HG03575 (cell line): ENCODE measurements around the gene SCML1.

Experiments
- ATAC-seq: cut with Tn5 transposase; IDR thresholded peaks from one replicate; pipeline ENCODE4 v1.9.1; 2021; ENCODE audit not compliant: unreplicated experiment, insufficient number of reproducible peaks, low FRiP score; ENCODE audit errors: extremely low read depth

Gene SCML1, protein sequence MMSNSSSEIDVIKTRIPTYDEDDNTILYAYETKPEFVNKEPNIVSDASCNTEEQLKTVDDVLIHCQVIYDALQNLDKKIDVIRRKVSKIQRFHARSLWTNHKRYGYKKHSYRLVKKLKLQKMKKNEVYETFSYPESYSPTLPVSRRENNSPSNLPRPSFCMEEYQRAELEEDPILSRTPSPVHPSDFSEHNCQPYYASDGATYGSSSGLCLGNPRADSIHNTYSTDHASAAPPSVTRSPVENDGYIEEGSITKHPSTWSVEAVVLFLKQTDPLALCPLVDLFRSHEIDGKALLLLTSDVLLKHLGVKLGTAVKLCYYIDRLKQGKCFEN

DNA sequence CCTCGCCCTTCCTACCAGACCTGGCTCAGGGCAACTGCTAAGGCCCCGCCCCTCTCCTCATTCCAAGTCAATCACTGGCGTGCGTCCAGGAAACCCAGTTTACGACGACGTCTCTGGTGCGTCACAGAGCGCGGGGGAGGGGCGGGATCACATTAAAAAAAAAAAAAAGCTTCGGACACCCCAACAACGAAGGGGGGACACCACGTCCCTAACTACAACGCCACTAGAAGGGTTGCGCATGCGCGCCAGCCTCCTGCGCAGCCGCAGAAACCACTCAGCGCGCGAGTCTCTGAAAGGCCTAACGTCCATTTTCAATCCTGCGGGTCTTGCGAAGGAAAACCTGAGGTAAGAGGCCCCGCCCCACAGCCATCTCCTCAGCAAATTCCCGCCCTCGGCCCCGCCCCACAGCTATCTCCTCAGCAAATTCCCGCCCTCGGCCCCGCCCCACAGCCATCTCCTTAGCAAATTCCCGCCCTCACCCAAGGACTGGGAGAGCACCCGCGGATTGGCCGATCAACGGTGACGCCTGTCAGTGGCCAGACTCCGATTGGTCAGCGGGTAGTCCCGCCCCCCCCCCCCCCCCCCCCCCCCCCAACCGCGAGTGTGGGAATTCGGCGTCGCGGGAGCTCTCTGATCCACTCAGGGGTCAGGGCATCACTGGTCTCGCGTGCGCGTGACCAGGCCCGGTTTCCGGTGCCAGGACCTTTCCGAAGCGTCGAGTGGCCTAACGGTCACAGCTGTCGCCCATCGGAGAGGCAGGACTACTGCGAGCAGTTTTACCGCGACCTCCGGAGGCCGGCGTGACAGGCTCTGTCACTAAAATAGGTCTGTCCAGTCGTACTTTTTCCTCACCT lies at the start of gene SCML1:
SCML1 (plus strand) TSS at position 638 of the 854 bp plus-strand sequence. CDS start 6,694 bp downstream, outside the sequence.
- no peak for ATAC-seq

DNA sequence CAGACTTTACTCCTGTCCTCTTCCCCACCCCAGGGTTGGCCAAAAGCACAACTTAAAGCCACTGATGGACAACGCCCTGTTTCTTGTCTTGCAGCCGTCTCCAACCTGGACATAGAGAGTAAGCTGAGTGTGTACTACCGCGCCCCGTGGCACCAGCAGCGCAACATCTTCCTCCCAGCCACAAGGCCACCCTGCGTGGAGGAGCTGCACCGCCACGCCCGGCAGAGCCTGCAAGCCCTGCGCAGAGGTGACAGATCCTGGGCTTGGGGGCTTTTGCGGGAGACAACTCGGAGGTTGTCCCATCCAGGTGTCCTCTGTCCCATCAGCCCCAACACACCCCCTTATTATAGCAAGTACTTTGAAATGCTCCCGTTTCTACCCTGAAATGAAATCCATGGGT lies 49.6 kb upstream of the SCML1 start:
- no peak for ATAC-seq

DNA sequence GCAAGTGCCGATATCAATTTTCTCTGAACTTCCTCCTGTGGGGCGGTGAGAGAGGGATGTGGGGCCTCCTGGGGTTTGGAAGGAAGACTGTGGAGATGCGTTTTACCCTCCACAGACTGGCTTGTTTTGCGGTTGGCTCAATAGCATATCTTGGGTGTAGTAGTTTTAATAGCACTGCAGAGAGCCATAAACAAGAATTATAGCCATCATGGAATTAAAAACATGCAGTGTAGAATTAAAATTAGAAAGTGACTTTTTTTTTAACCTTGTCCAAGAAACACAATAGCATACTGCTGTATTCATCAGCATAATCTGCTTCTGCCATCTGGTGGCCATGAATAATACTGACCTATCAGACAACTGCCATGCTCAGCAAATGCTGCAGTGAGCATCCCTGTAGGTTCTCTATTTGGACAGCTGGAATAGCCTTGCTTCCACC lies 47.3 kb upstream of the SCML1 start:
- ATAC-seq: no peak

DNA sequence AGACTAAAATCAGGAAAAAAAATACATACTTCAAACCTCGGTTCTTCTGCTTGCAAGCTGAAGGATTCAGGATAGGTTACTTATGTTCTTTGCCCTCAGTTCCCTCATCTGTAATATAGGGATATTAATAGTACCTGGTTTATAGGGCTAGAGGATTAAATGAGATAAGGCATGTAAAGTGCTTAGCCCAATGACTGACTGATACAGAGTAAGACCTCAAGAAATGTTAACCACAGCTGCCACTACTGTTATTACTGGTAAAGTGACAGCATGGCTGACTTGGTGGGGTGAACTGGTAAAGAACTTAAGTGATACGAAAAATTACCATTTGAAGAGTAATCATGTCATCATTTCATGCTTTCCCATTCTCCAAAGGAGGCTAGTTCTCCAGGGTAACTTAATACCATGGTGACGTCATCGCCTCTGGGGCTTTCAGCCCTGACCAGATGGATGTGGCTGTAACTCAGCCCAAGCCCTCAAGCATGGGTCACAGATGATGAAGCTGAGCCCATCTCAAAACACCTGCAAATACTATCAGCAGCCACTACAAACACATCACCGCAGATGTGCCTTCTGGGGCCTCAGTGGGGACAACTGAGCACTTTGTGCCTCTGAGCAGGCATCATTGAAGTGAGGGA lies 44.5 kb upstream of the SCML1 start:
- ATAC-seq: no peak

DNA sequence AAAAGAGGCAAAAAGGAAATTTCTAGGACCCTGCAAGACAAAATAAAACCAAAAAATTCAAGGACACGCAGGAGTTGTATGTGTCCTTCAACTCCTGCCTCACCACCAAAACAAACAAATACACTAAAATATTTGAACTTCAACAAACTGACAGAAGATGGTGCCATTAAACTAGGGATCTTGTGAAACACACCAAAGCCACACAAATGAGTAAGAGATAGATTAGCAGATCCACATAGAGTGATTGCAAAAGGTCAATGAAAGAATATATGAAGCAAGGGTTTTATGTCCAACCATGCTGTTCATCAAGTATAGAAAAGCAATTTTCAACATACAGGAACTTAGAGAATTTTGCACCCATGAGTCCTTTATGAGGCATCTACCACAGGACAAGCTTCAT lies 40.1 kb upstream of the SCML1 start:
- ATAC-seq: no peak

DNA sequence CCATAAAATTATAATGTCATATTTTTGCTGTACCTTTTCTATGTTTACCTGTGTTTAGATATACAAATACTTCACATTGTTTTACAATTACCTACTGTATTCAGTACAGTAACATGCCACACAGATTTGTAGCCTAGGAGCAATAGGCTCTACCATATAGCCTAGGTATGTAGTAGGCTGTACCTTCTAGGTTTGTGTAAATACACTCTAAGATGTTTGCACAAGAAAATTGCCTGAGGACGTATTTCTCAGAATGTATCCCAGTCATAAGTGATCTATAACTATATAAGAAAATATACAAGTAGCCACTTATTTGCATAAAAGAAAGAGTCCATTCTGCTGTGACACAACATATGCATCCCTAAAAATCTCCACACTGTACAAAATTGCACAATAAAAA lies 36.3 kb upstream of the SCML1 start:
- no peak for ATAC-seq

DNA sequence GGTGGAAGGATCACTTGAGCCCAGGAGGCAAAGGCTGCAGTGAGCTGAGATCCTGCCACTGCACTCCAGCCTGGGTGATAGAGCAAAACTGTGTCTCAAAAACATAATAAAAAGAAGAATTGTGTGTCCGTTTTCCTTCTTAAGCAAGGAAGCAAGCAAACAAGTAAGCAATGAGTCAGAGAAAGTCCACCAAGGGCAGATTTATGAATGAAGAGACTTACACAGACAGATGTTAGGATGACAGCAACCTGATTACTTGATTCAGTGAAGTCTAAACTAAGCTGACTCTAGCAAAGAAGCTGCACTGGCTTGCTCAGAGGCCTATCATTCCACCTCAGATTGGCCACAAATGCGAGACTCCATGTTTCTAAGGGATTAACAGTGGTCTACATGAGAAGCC lies 34.1 kb upstream of the SCML1 start:
- ATAC-seq: no peak

DNA sequence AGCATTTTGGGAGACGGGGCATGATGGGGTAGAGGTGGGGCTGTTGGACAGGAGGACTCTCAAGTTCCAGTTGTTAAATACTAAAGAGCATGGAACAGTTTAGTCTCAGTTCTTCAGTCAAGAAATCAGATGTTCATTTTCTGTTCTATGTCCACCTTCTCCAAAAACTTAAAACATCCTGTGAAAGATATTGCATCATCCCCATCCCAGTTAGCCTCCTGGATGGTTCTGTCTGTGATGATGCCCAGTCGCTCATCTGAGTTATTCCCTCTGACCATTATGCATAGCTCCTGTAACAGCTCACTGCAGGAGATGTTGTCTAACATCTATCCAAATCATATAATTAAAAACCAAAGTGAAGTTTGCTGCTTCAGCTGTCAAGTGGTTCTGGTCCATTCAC lies 32.1 kb upstream of the SCML1 start:
- no peak for ATAC-seq

DNA sequence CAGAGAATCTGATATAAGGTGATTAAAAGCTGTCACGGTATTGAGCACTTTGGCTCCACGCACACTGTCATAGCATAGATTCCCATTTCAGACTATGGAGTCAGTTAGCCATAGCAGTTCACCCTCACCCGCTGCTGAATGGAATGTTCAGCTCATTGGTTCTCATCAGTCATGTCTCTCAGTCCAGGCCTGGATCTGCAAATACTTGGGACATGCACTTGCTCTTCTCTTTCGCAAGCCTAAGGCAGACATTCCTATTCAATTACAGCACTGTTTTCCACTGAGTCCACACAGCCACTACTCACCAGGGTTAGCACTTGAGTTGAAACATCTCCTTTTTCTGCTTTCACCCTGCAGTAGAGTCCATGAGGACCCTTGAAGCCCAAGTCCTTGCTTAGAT lies 30.6 kb upstream of the SCML1 start:
- ATAC-seq: no peak

DNA sequence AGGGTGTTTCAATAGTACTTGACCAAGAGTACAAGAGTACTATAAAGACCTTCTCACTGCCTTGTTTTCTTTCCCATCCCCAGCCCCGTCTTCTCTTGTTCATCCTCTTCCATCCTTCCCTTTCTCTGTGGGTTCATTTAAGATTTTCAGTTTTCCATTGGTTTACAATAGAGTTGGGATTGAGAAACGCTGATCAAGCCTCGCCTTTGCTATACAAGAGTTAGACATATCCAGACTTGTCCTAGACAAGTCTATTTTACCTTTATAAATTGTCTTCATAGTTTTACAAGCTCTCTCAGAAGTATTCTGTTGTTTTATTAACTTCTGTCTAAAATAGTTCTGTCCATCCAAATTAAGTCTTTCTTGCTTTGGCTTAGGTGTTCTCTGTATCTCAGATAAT lies 29.6 kb upstream of the SCML1 start:
- ATAC-seq: no peak

DNA sequence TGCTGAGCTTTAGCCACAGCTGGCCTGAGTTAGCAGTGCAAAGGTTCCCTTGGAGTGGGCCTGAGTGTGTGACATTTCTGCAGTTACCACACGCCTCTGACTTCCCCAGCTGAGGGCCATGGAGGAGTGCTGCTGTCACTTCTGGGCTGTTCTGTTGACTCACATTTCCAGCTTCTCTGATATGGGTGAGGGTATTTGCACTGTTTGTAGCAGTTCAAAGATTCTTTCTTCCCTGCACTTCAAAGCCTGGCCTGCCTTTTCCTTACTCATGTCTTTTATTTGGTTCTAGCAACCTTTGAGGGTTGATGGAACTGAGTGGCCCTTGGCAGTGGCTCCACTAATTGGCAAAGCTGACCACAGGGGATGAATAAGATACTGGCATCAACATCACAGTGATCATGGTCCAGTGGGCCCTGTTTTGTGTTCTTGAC lies 26.4 kb upstream of the SCML1 start:
- no peak for ATAC-seq

DNA sequence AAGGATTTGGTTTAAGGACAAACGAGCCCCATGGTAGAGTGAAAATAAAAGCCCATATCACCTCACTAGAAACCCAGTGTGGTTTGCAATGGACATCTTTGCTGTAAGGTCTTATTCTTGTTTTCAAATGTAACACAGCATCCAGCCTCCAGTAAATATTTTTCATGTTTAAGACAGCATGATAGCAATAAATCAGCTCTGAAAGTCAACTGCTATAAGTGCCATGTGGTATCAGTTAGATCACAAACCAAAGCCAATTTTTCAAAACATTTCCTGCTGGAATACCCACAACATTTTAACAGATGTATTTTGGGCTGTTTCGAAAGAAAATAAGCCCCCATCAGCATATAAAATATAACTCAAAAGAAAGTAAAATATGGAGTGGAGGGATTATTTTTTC lies 24.0 kb upstream of the SCML1 start:
- no peak for ATAC-seq

DNA sequence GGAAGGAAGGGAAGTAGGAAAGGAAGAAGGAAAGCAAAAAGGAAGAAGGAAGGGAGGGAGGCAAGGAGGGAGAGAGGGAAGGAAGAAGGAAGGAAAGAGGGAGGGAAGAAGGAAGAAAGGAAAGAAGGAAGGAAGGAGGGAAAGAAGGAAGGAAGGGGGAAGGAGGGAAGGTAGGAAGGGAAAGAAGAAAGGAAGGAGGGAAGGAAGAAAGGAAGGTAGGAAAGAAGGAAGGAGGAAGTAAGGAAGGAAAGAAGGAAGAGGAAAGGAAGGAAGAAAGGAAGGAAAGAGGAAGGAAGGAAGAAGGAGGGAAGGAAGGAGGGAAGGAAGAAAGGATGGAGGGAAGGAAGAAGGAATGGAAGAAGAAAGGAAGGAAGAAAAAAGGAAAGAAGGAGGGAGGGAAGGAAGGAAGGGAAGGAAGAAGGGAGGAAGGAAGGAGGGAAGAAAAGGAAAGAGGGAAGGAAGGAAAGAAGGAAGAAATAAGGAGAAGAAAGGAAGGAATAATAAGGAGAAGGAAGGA lies 18.6 kb upstream of the SCML1 start:
- no peak for ATAC-seq

DNA sequence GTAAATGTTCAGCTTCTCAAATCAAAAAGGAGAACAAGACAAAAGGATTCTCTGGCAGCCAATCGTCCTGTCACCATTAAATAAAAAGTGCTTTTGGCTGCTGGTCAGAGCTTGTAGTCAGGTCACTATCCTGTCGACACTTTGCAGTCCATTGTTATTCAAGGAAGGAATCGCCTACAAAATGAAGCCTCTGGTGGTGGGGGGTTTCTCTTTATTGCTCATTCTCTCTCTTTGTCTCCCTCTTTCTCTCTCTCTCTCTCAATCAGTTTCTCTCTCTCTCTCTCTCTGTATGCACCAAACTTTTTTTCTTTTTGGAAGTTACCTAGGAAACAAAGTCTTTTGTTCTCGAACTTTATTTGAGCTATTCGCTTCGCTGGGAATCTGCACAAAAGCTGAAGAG lies 17.6 kb upstream of the SCML1 start:
- ATAC-seq: no peak

DNA sequence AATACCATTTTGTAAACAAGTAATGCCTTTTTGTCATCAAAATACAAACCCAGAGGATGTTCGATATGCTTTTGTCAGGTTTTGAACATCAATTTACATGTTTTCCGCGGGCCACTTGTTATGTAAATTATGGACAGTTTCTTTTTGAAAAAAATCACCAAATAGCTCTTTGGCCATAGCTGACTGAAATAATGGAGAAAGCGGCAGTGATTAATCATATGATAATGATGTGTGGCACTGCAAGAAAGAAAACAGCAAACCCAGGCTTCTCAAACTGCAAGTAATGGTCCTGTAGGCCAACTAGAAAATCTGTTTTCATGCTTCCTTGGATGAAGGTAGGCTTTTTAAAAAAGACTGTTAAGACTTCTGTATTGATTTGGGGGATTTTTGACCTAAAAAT lies 15.6 kb upstream of the SCML1 start:
- no peak for ATAC-seq

DNA sequence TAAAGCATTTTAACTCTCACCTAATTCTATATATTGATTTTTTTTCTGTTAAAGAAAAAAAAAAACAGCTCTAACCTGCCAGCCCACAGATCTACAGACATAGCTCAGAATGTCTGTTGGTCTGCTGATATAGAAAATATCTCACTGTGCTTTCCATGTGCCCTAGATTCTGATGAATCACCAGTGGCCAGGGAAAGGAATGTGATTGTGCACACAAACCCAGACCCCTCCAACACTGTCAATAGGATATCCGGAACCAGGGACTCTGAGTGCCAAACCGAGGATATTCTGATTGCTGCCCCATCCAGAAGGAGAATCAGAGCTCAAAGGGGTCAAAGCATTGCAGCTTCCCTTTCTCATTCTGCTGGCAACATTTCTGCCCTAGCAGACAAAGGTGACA lies 12.1 kb upstream of the SCML1 start:
- ATAC-seq: no peak

DNA sequence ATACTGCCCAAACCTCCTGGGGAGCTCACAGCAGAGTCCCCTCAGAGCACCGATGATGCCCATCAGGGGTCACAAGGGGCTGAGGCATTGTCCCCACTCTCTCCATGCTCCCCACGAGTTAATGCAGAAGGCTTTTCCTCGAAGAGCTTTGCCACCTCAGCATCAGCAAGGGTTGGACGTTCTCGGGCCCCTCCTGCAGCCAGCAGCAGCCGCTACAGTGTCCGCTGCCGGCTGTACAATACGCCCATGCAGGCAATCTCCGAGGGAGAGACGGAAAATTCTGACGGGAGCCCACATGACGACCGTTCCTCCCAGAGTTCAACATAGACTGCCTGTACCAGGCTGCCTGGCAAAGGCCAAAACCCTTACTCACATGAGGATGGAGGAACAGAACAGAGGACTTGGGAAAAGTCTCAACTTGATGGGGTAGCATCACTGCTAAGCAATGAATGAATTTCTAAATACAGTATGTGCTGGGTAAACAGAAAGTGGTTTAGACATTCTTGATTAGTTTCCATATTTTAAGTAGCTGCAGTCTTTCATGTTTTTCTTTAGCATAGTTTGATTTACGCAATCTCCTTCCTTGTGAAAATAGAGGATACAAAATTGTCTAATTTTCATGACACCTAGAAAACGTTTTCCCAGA lies 5.0 kb upstream of the SCML1 start:
- no peak for ATAC-seq

DNA sequence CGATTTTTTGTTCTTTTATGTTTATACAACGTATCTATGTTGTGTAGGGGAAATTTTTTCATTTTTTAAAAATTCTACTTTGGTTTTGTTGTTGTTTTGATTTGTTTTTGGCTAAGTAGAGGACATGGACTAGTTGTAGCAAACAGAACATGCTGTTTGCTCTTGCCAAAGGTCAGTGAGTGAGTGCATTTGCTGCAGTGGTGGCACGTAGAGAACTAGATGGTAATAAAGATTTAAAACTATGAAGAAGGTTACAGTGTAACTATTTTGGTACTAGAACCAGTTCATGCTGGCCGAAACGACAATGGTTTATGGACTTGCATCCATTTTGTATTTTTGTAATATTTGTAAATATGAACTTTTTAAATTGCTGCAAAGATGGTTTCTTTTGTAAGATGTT lies 1.9 kb upstream of the SCML1 start:
- ATAC-seq: no peak

DNA sequence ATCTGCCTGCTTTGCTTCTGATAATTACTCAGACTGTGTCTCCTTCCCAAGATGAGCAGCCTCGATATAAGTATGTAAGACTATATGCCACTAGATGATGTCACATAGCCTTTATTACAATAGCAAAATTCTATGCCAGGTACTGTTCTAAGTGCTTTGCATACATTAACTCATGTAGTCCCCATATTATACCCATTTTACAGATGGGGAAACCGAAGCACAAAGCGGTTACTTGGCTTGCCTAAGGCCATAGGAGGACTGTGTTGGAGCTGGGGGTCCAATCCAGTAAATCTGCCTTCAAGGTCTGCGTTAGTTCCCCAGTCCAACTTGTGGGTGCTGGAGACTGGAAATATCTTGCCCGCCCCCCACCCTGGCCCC lies 826 bp upstream of the SCML1 start:
- no peak for ATAC-seq

DNA sequence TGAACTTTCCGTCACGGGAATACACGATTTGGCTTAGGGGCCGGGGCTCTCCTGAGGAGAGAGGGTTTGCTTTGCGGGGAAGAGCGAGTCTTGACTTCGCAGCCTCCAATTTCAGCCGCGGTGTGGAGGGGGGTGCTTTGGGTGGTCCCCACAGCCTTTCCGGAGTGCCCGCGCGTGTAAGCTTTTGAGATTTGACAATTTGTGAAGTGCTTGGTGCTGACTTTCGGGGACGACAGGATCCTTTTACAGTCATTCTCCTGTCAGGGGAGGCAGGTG lies 355 bp downstream of the SCML1 start:
- no peak for ATAC-seq
